Right ventricle myocardium superior (tissue), 1 donor: ENCODE results near the gene RAP1B. TPM values are rescaled to one million over a fixed set of nuclear protein-coding genes. Genes with fewer than 3 reads are reported as not detected.
"Not testable (repeated sequence)": the region's sequence is repeated elsewhere in the genome, so short reads cannot be mapped to it uniquely, and the experiment has no call there.

Source experiments
- ATAC-seq: fragments of 200-7000 bp; cut with Tn5 transposase; one replicate; pipeline ENCODE4 v1.9.1; 2020; ENCODE audit warnings: mild to moderate bottlenecking; ENCODE audit not compliant: poor library complexity
- DNase-seq: peaks from one replicate; pipeline ENCODE4 v3.0.0-alpha.2; 2020
- intact Hi-C: fragments of 100-400 bp; cut with DNase I; formaldehyde crosslinking; loops from one replicate; pipeline ENCODE4 v1.11.2; 2022
- total RNA-seq: library from RNA; stranded (reverse); fragmentation: NEBNext Ultra II Directional; extraction: Animal tissue kit (Norgen Biotek cat#: 25700); gene quantifications from one replicate; pipeline ENCODE4 v1.2.1, GENCODE V29; 2021
- donor health status: DM: no; HTN: yes; CAD: no; lungs with severe emphysema.

RAP1B gene
- total RNA-seq, 1 donor from 2014 or later, result 45.9 TPM

DNA sequence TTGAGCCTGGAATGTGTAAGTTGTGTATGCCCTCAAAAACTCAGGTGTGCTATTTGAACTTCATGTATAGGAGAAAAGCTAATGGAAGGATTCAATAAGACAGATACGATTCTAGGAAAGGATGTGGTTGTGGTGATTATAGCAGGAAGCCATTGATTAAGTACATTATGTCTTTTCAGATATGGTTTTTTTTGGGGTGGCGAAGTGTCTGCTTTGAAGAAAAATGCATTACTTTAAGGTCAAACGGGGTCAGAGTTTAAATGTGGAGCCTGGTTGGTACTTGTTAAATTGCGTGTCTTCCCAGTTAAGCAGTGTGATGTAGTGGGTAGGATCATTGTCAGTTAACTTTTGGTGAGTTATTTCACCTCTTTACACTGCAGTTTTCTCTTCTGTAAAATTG is 63.1 kb downstream of the RAP1B start:
- ATAC-seq (no peak), DNase-seq (no peak)
- intact Hi-C loops, result no loop called here

DNA sequence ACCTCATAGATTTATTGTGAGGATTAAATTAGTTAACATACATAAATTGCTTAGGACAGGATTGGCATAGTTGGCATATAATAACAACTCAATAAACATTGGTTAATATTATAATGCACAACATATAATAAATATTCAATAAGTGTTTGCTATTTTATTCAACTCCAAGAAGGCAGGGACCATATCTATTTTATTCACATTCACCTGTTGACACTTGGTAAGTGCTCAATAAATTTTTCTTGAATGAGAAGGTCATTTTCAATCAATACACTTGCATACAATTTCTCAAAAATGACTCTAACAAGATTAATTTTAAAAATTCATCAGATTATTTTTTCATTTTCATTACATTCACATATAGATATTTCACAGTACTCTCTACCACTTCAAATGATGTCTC is 63.7 kb downstream of the RAP1B start:
- no peak for ATAC-seq
- intact Hi-C loops, result no loop called here

DNA sequence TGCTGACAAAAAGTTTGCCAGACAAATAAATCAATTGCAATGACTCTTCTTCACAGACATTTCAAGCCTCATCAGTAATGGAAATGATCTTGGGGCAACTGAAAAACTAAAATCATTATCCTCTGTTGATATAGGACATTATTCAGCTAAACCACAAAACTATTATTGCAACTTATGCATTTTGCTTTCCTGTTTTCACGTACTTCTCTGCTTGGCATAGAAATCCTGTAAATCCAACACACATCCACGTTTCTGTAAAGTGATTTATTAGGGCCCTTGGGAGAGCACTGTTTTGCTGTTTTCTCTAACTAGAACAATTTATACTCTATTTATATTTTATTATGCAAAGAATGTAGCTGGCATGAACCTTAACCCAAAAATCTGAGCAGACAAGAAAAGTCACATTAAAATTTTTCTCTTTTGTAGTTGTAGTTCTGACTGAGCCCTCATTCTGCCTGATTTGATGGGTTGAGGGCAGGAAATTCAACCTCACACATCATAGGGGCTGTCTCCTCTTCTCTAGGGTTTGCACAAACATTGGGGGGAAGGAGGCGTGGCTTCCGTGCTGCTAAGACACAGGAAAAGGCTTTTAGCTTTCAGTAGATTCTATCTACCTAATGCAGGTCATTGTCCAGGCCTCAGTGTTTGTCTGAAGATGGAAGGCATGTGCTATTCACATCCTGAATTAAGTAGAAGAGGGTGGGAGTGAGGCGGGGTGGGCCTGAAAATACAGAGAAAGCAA is 64.6 kb downstream of the RAP1B start:
- intact Hi-C loops, result no loop called here
- DNase-seq (no peak), ATAC-seq (no peak)

More for the DNA sequence above, 63.7 kb downstream of the RAP1B start:
- DNase-seq, result no peak

DNA sequence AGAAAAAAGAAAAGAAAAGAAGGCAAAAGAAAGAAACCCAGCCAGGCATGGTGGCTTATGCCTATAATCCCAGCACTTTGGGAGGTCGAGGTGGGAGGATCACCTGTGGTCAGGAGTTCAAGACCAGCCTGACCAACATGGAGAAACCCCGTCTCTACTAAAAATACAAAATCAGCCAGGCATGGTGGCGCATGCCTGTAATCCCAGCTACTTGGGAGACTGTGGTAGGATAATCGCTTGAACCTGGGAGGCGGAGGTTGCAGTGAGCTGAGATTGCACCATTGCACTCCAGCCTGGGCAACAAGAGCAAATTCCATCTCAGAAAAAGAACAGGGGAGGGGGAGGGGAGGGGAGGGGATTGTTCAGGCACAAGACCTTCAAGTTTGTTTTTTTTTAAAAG is 66.2 kb downstream of the RAP1B start:
- intact Hi-C loops, ATAC-seq, DNase-seq: not testable (repeated sequence)

DNA sequence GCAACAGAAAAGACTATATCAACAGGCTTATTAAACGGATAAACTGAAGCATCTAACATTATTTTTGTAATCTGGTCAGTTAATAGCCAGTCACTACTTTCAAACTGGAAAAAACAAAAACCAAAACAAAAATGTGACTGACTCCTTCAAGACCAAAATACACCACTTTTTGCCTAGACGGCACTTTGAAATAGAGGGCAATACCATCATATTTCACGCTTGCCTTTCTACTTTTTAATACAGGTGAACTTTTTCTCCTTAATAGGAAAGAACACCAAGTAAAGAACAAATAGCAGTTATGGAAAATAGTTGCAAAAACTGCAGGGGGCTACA is 75.5 kb downstream of the RAP1B start:
- no peak for ATAC-seq
- intact Hi-C loops, result loop anchor here (5.0 to 10.0 kb wide), 2 partner anchors 329 to 461 kb away; partner anchors contain the start of gene IL26
- DNase-seq, result no peak

DNA sequence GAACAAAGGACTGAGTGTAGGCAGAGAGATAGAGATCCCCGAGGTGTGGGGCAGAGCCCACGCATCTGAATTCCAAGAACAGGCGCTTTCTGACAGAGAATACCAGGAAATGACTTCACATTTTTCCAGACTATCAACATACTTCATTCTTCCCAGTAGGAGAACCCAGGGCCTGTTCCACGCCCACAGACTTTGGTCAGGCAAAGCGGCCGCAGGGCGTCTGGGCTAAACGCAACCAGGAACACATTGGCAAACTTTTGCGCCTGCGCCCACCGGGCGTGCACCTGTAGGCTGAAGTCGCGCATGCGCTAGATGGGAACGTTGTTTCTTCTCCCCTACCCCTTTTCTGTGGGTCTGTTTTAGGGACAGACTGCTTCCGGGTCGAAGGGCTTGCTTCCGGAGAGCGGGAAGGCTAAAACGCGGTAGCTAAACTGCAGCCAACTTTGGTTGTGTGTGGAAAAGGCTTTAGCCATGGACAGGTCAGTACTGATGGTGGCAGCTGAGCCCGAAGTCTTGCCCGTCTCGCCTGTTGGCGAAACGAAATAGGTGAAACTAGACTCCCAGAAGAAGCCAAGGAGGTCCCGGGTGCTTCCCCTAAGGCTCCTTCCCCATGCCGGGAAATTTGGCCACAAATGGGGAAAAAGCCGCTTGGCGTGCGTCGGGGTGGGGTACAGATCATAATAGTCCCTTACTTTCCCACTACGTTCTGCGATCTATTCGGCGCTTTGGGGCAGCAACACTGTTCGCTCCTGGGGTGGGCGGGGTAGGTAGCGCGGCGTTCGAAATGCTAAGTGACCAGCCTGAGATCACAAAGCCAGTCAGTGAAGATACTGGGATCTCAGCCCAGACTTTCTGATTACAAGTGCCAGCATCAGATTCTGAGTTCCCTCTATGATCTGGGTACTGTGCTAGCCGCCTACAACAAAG is 76.2 kb downstream of the RAP1B start, which contains the start of gene NUP107:
TSS of gene NUP107 (plus strand) at position 384 of the 927 bp plus-strand sequence. CDS start at position 472, 88 bp downstream.
- ATAC-seq (peak; percentile 99), DNase-seq (peak; percentile 100)
- intact Hi-C loops, result loop anchor here (5.0 to 10.0 kb wide), 2 partner anchors 330 to 462 kb away; partner anchors contain the start of gene IL26

DNA sequence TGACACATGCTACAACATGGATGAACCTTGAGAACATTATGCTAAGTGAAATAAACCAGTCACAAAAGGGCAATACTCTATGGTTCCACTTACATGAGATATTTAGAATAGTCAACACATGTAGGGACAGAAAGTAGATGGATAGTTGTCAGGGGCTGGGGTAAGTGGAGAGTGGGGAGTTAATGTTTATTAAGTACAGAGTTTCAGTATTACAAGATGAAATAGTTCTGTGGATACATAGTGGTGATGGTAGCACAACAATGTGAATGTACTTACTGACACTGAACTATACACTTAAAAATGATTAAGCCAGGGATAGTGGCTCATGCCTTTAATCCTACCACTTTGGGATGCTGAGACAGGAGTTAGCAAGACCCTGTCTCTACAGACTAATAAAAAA is 84.8 kb downstream of the RAP1B start:
- ATAC-seq (no peak), DNase-seq (no peak)
- intact Hi-C loops, result no loop called here

DNA sequence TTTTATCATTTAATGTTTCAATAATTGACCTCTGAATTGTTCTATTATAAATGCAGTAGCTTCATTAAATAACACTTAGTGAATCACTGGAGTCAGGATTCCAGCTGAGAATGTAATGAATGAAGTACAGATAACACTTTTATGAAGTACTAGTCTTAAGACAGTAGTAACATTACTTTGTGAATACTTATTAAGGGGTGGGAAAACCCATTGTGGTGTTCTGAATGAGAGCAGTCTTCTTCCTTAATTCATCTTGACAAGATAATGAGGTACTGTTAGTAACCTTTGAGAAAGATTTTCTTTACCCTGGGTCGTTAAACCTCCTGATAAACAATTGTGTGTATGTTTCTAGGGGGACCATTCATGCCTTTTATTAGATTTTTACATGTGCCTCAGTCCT is 88.8 kb downstream of the RAP1B start:
- ATAC-seq (no peak), DNase-seq (no peak)
- intact Hi-C loops, result no loop called here

Other genes with a start within 250 kb of the RAP1B start
- gene NUP107, start 76.1 kb downstream of the RAP1B start, total RNA-seq, result 15.7 TPM
- gene SLC35E3, start 135.3 kb downstream of the RAP1B start, total RNA-seq, result 2.6 TPM
- 38.1 TPM for gene MDM2, start 197.3 kb downstream of the RAP1B start, total RNA-seq